Measurements from ENCODE around the gene SHC4.
A peak's percentile ranks its signal among the peaks of the same experiment; 100 is the strongest.

The SHC4 gene

GRCh38 chr15:48785195-48785594, 178.5 kb downstream of the SHC4 start:
- no peak for DNase-seq

DNA sequence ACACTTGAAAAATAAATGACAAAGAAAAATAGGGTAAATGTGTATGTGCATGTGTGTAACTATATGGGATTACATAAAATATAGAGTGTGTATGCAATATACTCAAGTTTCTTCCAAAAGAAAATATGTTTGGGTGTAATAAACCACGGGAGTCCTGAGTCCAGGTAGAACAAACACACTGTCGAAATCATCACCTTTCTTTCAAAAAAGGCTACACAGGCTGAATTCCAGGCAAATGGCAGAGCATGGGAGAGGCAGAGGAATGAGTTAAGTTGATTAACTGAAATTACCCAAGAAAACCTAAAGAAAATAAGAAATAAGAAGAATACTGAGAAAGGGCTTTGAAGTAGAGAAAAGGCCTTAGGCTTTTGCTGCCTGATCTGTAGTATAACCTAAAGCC, 179.0 kb downstream of the SHC4 start:
- no peak for DNase-seq

DNA sequence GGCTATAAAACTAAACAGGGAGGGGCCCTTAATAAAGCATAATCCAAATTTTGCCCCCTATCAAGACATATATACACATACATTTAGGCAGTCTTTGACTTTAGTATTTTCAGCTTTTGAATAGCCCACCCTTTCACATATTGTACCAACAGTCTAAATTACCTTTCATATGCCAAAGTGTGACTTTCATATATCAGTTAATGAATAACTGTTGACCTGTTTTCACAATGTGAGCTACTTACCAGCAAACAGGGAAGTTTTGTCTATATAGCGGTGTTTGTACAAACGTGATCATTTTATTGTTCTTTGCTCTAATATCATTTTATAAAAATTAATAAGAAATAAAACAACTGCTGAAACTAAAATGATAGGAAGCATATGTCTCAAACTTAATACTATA, 180.8 kb downstream of the SHC4 start:
- DNase-seq: no peak

- DNase-seq: no peak
These were observed 182.1 kb downstream of the SHC4 start for GRCh38 chr15:48781481-48782081.

- peak; percentile 44 for DNase-seq
These were observed 182.7 kb downstream of the SHC4 start for GRCh38 chr15:48781017-48781416.

DNA sequence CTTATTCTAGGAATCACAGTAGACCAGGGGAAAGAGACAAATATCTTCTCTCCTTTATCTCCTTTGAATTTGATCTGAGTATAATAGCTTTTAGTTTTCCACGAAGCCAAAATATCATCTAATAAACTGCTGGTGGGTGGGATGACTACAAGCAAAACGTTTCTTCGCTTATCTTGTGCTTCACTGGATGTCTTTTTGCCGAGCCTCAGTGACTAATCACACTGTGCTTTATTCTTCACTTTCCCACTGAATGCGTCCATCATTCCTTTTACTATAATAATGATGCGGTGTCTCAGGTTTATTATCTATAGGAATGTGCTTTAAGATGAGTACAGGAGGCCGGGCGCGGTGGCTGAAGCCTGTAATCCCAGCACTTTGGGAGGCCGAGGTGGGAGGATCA, 185.4 kb downstream of the SHC4 start:
- DNase-seq: no peak

DNA sequence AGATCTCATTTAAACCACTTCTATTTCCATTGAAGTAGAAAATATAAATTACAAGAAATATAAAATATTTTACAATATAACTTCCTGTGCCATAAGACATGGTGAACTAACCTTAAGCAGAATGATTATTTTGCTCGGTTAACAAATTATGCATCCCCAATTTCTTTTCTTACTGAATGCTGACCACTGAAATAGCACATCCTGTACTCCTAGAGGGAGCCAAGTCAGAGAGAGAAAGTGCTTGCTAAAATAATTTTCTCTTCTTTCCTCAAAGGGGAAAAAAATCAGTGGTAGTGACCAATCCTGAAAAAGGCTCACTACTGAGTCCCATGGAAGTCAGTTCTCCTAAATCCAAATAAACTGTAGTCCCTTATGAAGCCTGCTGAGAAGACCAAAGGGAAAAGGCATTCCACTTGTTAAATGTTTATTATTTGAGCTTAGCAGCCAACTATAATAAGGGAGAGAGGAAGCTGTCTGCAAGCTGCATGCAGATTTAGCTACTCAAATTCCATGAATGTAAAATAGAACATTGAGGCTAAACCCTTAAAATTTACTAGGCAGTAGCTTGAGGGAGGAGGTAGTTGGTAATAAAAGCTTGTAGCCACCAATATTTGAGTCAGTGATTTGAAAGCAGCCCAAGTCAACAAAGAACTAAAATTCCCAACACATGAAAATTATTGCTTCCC, 185.9 kb downstream of the SHC4 start:
- no peak for DNase-seq

GRCh38 chr15:48775546-48775945, 188.2 kb downstream of the SHC4 start:
- DNase-seq: peak; percentile 26

DNA sequence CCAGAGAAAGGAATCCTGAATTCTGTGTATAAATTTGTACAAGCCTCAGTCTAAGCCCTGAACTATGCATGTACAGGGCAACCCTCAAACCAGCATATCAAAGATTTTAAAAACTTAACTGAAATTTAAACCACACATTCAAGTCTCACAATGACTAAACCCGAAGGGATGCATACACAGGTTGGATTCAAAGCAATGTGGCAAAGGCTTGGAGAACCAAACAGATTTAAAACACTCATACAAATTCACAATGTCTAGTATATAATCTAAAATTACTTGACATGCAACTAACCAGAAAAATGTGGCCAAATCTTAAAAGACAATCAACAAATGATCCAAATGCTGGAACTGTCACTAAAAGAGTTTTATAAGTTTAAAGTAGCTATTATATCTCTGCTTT, 189.2 kb downstream of the SHC4 start:
- DNase-seq: peak; percentile 42
